ENCODE results near the gene RAPGEF6.

GRCh38 chr5:131405674-131406073 lies 229.4 kb downstream of the RAPGEF6 start:
- TF ChIP-seq BHLHE40 (IDR thresholded peaks at IDR 0.05; ENCODE audit: low read depth, low read length) (no peak), CTCF (conservative IDR thresholded peaks at IDR 0.05; ENCODE audit: low read depth, low read length) (no peak), POLR2A (IDR thresholded peaks at IDR 0.05; ENCODE audit: low read depth, low read length) (no peak), RFX5 (IDR thresholded peaks at IDR 0.05; ENCODE audit: low read depth, low read length) (no peak), RCOR1 (IDR thresholded peaks at IDR 0.05; ENCODE audit: insufficient replicate concordance, low read length) (no peak), RAD21 (IDR thresholded peaks at IDR 0.05; ENCODE audit: low read length) (no peak), CHD1 (IDR thresholded peaks at IDR 0.05; ENCODE audit: low read depth, low read length) (no peak), SMC3 (IDR thresholded peaks at IDR 0.05; ENCODE audit: low read depth, low read length) (no peak), CEBPB (IDR thresholded peaks at IDR 0.05; ENCODE audit: low read depth, low read length) (no peak), USF2 (IDR thresholded peaks at IDR 0.05; ENCODE audit: low read depth, low read length) (no peak), MXI1 (IDR thresholded peaks at IDR 0.05; ENCODE audit: borderline replicate concordance, low read depth, low read length) (no peak), MAFK (IDR thresholded peaks at IDR 0.05; ENCODE audit: low read depth, low read length) (no peak), NFE2L2 (IDR thresholded peaks at IDR 0.05; ENCODE audit: low read depth, low read length) (no peak)

All from IMR-90 (cell line).